Spleen (tissue), 11 donors: Measurements from ENCODE around the gene PLOD2. TPM values are rescaled to one million over a fixed set of nuclear protein-coding genes. Genes with fewer than 3 reads are reported as not detected.
A peak's percentile ranks its signal among the peaks of the same experiment; 100 is the strongest.

Experiments used
- DNase-seq: peaks from one replicate; pipeline ENCODE4 v3.0.0-alpha.2; 2020
- H3K27ac ChIP-seq, 8 donors: fragments of 200-600 bp; sonication (generic) in 7 of 8; 1 replicate in 4 of 8; 2 replicates in 4 of 8; pipeline versions ENCODE4 v1.5.0 to v1.8.0; 2016 to 2021; ENCODE audit warnings: inconsistent platforms in 4 of 8, mild to moderate bottlenecking in 4 of 8, moderate library complexity in 1 of 8
- H3K27me3 ChIP-seq, 7 donors: fragments of 200-600 bp; sonication (generic) in 6 of 7; replicated peaks in 1 of 7; 1 replicate in 4 of 7; 2 replicates in 3 of 7; pipeline versions ENCODE4 v1.5.0 to v1.8.0; 2016 to 2021; ENCODE audit warnings: inconsistent platforms in 3 of 7, mild to moderate bottlenecking in 1 of 7
- H3K36me3 ChIP-seq, 6 donors: fragments of 200-600 bp; sonication (generic) in 5 of 6; 1 replicate in 4 of 6; 2 replicates in 2 of 6; pipeline versions ENCODE4 v1.5.0 to v1.8.0; 2016 to 2021; ENCODE audit warnings: inconsistent platforms in 2 of 6
- H3K4me1 ChIP-seq, 6 donors: fragments of 200-600 bp; sonication (generic) in 5 of 6; 1 replicate in 3 of 6; 2 replicates in 3 of 6; pipeline versions ENCODE4 v1.5.0 to v1.8.0; 2016 to 2021; ENCODE audit warnings: inconsistent platforms in 3 of 6
- H3K4me3 ChIP-seq, 8 donors: fragments of 200-600 bp; sonication (generic) in 7 of 8; 1 replicate in 4 of 8; 2 replicates in 4 of 8; pipeline versions ENCODE4 v1.5.0 to v1.8.0; 2016 to 2021; ENCODE audit warnings: inconsistent platforms in 4 of 8, mild to moderate bottlenecking in 4 of 8, moderate library complexity in 2 of 8
- H3K9me3 ChIP-seq, 8 donors: fragments of 200-600 bp; sonication (generic) in 7 of 8; 1 replicate in 4 of 8; 2 replicates in 4 of 8; pipeline versions ENCODE4 v1.5.0 to v1.8.0; 2016 to 2021; ENCODE audit warnings: inconsistent platforms in 4 of 8
- CTCF ChIP-seq, 11 experiments: fragments of 200-600 bp in 7 of 11; fragments of 450-650 bp in 4 of 11; sonication (generic) in 4 of 11; IDR thresholded peaks in 8 of 11; conservative IDR thresholded peaks in 3 of 11; 1 replicate in 7 of 11; 2 replicates in 4 of 11; pipeline versions ENCODE4 v1.4.0 to v1.8.0; 2016 to 2021; ENCODE audit warnings: antibody characterized with exemption in 11 of 11, inconsistent platforms in 4 of 11, mild to moderate bottlenecking in 1 of 11
- POLR2A ChIP-seq, 3 donors: fragments of 450-650 bp; IDR thresholded peaks; one replicate each; pipeline ENCODE4 v1.5.1; 2017; ENCODE audit warnings: antibody characterized with exemption in 3 of 3, mild to moderate bottlenecking in 1 of 3
- POLR2AphosphoS5 ChIP-seq, 3 donors: sonication (generic); formaldehyde crosslinking; IDR thresholded peaks; one replicate each; pipeline ENCODE4 v1.5.1; 2017; ENCODE audit warnings: antibody characterized with exemption in 3 of 3
- WGBS, 5 donors: extraction: QIAGEN DNeasy Blood & Tissue Kit in 3 of 5; methylation state at CpG; one replicate each; pipeline versions ENCODE4 v1.1.5 to v1.1.7; 2013 to 2018; 5-methylcytosine and 5-hydroxymethylcytosine counted together
- intact Hi-C: fragments of 100-400 bp; cut with DNase I; formaldehyde crosslinking; loops from one replicate; pipeline ENCODE4 v1.15.0; 2023; ENCODE audit warnings: low total_unique reads
- polyA plus RNA-seq, 3 donors: library from polyadenylated mRNA; stranded (reverse); fragments of 200-250 nt; gene quantifications; one replicate each; pipeline ENCODE4 v1.2.1, GENCODE V29; 2013
- total RNA-seq, 7 donors: library from RNA; depleted of rRNA in 3 of 7; stranded (reverse); fragments of >200 nt in 3 of 7; fragmentation: NEBNext Ultra II Directional in 4 of 7; extraction: Animal tissue kit (Norgen Biotek cat#: 25700) in 4 of 7; gene quantifications; one replicate each; pipeline versions ENCODE4 v1.1.0 to v1.2.1, GENCODE V29; 2016 to 2021
- donor health status: healthy with polysubstance abuse.
- donor health status: DM: no; HTN: no; CAD: no; lungs with moderate emphysema.
- donor health status: DM: no; HTN: no; CAD: no.
- donor health status: Bipolar disorder and iron deficiency.
- donor health status: healthy.
- donor health status: DM: no; HTN: no; CAD: no.
- donor health status: DM: yes; HTN: yes; CAD: no.

The PLOD2 gene
- total and polyA plus RNA-seq, 10 donors, result 3.5 to 35.8 (median 11.2) TPM

GRCh38 chr3:146161663-146162002 lies 649 bp upstream of the PLOD2 start:
- Histone ChIP-seq H3K4me3 (peak overlapping the region; percentile 47 to 84 (median 60)), H3K27me3 (peaks cover 0 to 49% (median 12%) of the 10 kb centered on the region in 7 donors), H3K27ac (peak overlapping the region; percentile 81 to 94 (median 90)), H3K4me1 (peaks cover 2 to 56% (median 24%) of the 10 kb centered on the region in 6 donors), H3K36me3 (no peaks in the 10 kb centered on the region), H3K9me3 (no peaks in the 10 kb centered on the region)
- DNase-seq, result no peak
- WGBS, 5 donors, result 12 to 21% (median 16%) methylated on average over 15 of the region's 15 CpGs
- TF ChIP-seq CTCF (IDR thresholded peaks at IDR 0.05 in 8 of 11, conservative IDR thresholded peaks at IDR 0.05 in 3 of 11), result no peak
- TF ChIP-seq POLR2A (IDR thresholded peaks at IDR 0.05), result no peak
- no peak for TF ChIP-seq POLR2AphosphoS5 (IDR thresholded peaks at IDR 0.05)
- intact Hi-C loops, result no loop called here

GRCh38 chr3:146160321-146160963 lies 542 bp downstream of the PLOD2 start:
- Histone ChIP-seq H3K9me3 (no peaks in the 10 kb centered on the region), H3K4me1 (peaks cover 5 to 59% (median 26%) of the 10 kb centered on the region in 6 donors), H3K4me3 (peak overlapping the region; percentile 47 to 84 (median 60)), H3K27ac (peak overlapping the region; percentile 81 to 94 (median 90)), H3K36me3 (no peaks in the 10 kb centered on the region), H3K27me3 (peaks cover 0 to 49% (median 12%) of the 10 kb centered on the region in 7 donors)
- TF ChIP-seq POLR2A (IDR thresholded peaks at IDR 0.05) (peak in 1 of 3 donors; percentile 4), CTCF (IDR thresholded peaks at IDR 0.05 in 8 of 11, conservative IDR thresholded peaks at IDR 0.05 in 3 of 11) (peak in 6 of 11 experiments; percentile 14 to 47 (median 30)), POLR2AphosphoS5 (IDR thresholded peaks at IDR 0.05) (peak in 1 of 3 donors; percentile 55)
- intact Hi-C loops, result no loop called here
- WGBS, 5 donors, result 0 to 1% (median 1%) methylated on average over 25 to 35 of the region's 35 CpGs
- DNase-seq, result no peak

GRCh38 chr3:146159616-146160320 lies 1.2 kb downstream of the PLOD2 start:
- TF ChIP-seq POLR2AphosphoS5 (IDR thresholded peaks at IDR 0.05), result no peak
- no peak for TF ChIP-seq POLR2A (IDR thresholded peaks at IDR 0.05)
- no peak for TF ChIP-seq CTCF (IDR thresholded peaks at IDR 0.05 in 8 of 11, conservative IDR thresholded peaks at IDR 0.05 in 3 of 11)
- H3K9me3 ChIP-seq, result no peaks in the 10 kb centered on the region
- peaks cover 0 to 49% (median 12%) of the 10 kb centered on the region in 7 donors for H3K27me3 ChIP-seq
- peak overlapping the region; percentile 47 to 84 (median 60) for H3K4me3 ChIP-seq
- intact Hi-C loops, result no loop called here
- H3K27ac ChIP-seq, result peak overlapping the region in 7 of 8 donors; percentile 81 to 94 (median 90)
- H3K4me1 ChIP-seq, result peaks cover 5 to 59% (median 26%) of the 10 kb centered on the region in 6 donors
- no peaks in the 10 kb centered on the region for H3K36me3 ChIP-seq
- WGBS, 5 donors, result 15 to 26% (median 17%) methylated on average over 7 of the region's 7 CpGs
- no peak for DNase-seq

- Histone ChIP-seq H3K4me1 (peaks cover 5 to 59% (median 26%) of the 10 kb centered on the region in 6 donors), H3K27me3 (peaks cover 0 to 43% (median 12%) of the 10 kb centered on the region in 7 donors), H3K4me3 (peak overlapping the region in 1 of 8 donors; percentile 67), H3K9me3 (no peaks in the 10 kb centered on the region), H3K36me3 (no peaks in the 10 kb centered on the region), H3K27ac (peak overlapping the region in 6 of 8 donors; percentile 81 to 94 (median 90))
- WGBS, 5 donors, result 68 to 88% (median 76%) methylated on average over 4 of the region's 4 CpGs
- intact Hi-C loops, result no loop called here
- TF ChIP-seq POLR2AphosphoS5 (IDR thresholded peaks at IDR 0.05) (no peak), POLR2A (IDR thresholded peaks at IDR 0.05) (no peak), CTCF (IDR thresholded peaks at IDR 0.05 in 8 of 11, conservative IDR thresholded peaks at IDR 0.05 in 3 of 11) (no peak)
- DNase-seq, result no peak
Measured at GRCh38 chr3:146159037-146159436, 1.9 kb downstream of the PLOD2 start.
